ENCODE results near the gene COL8A1. TPM values are rescaled to one million over a fixed set of nuclear protein-coding genes. Genes with fewer than 3 reads are reported as not detected.

COL8A1 gene
- total RNA-seq, 2 experiments from 2014 or later: not detected

DNA sequence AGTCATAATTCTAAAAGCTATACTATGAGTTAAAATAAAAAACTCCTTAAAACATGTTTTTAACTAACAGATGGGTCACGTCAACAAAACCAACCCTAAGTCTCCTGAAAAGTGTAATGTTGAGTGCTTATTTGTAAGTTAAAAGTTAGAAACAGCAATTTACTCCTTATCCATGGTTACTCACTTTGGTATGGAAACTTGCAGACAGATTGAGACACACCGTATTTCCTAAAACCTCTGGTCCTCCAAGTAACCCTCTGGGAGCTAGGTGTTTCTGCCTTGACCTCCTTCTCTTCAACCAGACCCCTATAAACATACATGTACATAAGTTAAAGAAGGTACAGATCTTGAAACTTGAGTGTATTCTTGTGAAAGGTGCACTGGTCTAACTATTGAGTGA is 3.1 kb downstream of the COL8A1 start:
- POLR2A ChIA-PET: no interaction called here
- Mint-ChIP-seq H3K27me3 (peaks cover 86% of the 10 kb centered on the region), H3K27ac (no peak overlapping the region), H3K4me1 (ENCODE audit: low read depth) (peaks cover 15% of the 10 kb centered on the region), H3K36me3 (ENCODE audit: low read depth) (no peaks in the 10 kb centered on the region), H3K4me3 (no peak overlapping the region), H3K9me3 (no peaks in the 10 kb centered on the region)
- Histone ChIP-seq H3K27me3 (ENCODE audit: control insufficient read depth in 1 of 2, insufficient read depth in 2 of 2, low read length in 2 of 2) (peaks cover 20 to 35% of the 10 kb centered on the region in 2 experiments), H3K4me1 (ENCODE audit: insufficient read depth, low read length) (peaks cover 4% of the 10 kb centered on the region), H3K36me3 (ENCODE audit: insufficient read depth, low read length) (no peaks in the 10 kb centered on the region), H3K4me3 (ENCODE audit: low read length) (no peak overlapping the region), H3K27ac (ENCODE audit: low read depth in 1 of 2, low read length in 2 of 2) (no peak overlapping the region), H3K9me3 (ENCODE audit: control insufficient read depth in 1 of 2, insufficient read depth in 1 of 2, low read length in 2 of 2) (peaks cover 0 to 8% of the 10 kb centered on the region in 2 experiments)
- DNase-seq: no peak
- CTCF ChIA-PET: no interaction called here
- intact Hi-C loops (cut with DNase I, micrococcal nuclease): no loop called here
- no peak for ATAC-seq (ENCODE audit: poor library complexity)
- no peak for TF ChIP-seq CTCF (IDR thresholded peaks at IDR 0.05)

DNA sequence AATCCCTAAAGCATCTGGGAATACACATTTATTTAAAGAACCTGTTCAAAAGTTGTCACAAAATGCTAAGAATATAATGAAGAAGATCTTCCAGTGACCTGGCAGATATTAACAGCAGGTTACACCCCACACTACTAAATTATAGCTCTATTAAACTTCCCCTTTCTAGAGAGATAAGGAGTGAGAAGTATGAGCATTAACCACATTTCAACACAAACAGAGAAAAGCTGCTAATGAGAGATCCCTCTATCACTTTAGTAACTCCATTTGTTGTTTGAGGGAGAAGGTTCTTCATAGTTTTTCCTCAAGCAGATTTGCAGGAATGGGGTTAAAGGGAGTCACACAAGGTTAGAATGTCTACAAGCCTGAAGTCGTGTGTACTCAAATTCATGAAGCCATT is 3.6 kb downstream of the COL8A1 start:
- ChIA-PET CTCF (no interaction called here), POLR2A (no interaction called here)
- H3K27me3 Mint-ChIP-seq: peaks cover 81% of the 10 kb centered on the region
- H3K27ac ChIP-seq (ENCODE audit: low read depth in 1 of 2, low read length in 2 of 2): no peak overlapping the region
- no peak overlapping the region for H3K4me3 Mint-ChIP-seq
- H3K4me1 ChIP-seq (ENCODE audit: insufficient read depth, low read length): peaks cover 4% of the 10 kb centered on the region
- H3K27me3 ChIP-seq (ENCODE audit: control insufficient read depth in 1 of 2, insufficient read depth in 2 of 2, low read length in 2 of 2): peaks cover 15 to 30% of the 10 kb centered on the region in 2 experiments
- no peaks in the 10 kb centered on the region for H3K36me3 ChIP-seq (ENCODE audit: insufficient read depth, low read length)
- DNase-seq (no peak), ATAC-seq (ENCODE audit: poor library complexity) (no peak)
- no peak for TF ChIP-seq CTCF (IDR thresholded peaks at IDR 0.05)
- H3K4me1 Mint-ChIP-seq (ENCODE audit: low read depth): peaks cover 15% of the 10 kb centered on the region
- no peaks in the 10 kb centered on the region for H3K9me3 Mint-ChIP-seq
- intact Hi-C loops (cut with DNase I, micrococcal nuclease): no loop called here
- no peak overlapping the region for H3K4me3 ChIP-seq (ENCODE audit: low read length)
- no peak overlapping the region for H3K27ac Mint-ChIP-seq
- H3K36me3 Mint-ChIP-seq (ENCODE audit: low read depth): no peaks in the 10 kb centered on the region
- peaks cover 0 to 8% of the 10 kb centered on the region in 2 experiments for H3K9me3 ChIP-seq (ENCODE audit: control insufficient read depth in 1 of 2, insufficient read depth in 1 of 2, low read length in 2 of 2)

DNA sequence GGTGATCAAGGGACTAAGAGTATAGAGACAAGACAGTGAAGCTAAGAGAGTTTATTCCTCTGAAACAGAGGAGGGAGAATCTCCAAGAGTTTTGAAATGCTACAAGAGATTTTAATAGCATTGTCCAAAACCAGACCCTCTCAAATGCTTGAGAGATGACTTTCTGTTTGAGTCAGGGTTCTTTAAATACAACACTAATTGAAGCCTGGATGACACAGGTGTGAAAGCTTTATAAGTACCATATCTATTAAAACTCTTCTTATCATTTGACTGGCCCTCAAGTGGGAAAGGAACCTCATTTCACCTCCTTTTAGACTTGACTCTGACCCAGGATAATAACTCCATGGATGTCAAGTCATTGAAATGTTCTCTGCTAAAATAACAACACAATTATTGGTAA is 5.6 kb downstream of the COL8A1 start:
- ATAC-seq (ENCODE audit: poor library complexity) (no peak), DNase-seq (no peak)
- Mint-ChIP-seq H3K36me3 (ENCODE audit: low read depth) (no peaks in the 10 kb centered on the region), H3K27me3 (peaks cover 60% of the 10 kb centered on the region), H3K9me3 (no peaks in the 10 kb centered on the region), H3K27ac (no peak overlapping the region), H3K4me1 (ENCODE audit: low read depth) (no peaks in the 10 kb centered on the region), H3K4me3 (no peak overlapping the region)
- Histone ChIP-seq H3K4me1 (ENCODE audit: insufficient read depth, low read length) (no peaks in the 10 kb centered on the region), H3K36me3 (ENCODE audit: insufficient read depth, low read length) (no peaks in the 10 kb centered on the region), H3K27ac (ENCODE audit: low read depth in 1 of 2, low read length in 2 of 2) (no peak overlapping the region), H3K4me3 (ENCODE audit: low read length) (no peak overlapping the region), H3K9me3 (ENCODE audit: control insufficient read depth in 1 of 2, insufficient read depth in 1 of 2, low read length in 2 of 2) (no peaks in the 10 kb centered on the region), H3K27me3 (ENCODE audit: control insufficient read depth in 1 of 2, insufficient read depth in 2 of 2, low read length in 2 of 2) (peaks cover 0 to 10% of the 10 kb centered on the region in 2 experiments)
- ChIA-PET CTCF (no interaction called here), POLR2A (no interaction called here)
- intact Hi-C loops (cut with DNase I, micrococcal nuclease): no loop called here
- TF ChIP-seq CTCF (IDR thresholded peaks at IDR 0.05): no peak

All from CD4-positive, alpha-beta T cell (primary cell).